G401 (cell line): ENCODE data around the gene SNRPD2. TPM values are rescaled to one million over a fixed set of nuclear protein-coding genes. Genes with fewer than 3 reads are reported as not detected.
"Not testable (repeated sequence)": the region's sequence is repeated elsewhere in the genome, so short reads cannot be mapped to it uniquely, and the experiment has no call there.

Experiments used
- DNase-seq: peaks from one replicate; pipeline ENCODE4 v3.0.0-alpha.2; 2015; ENCODE audit warnings: low spot score
- in situ Hi-C: cut with HindIII; loops from 2 replicates; pipeline ENCODE4 v1.10.0; 2016; ENCODE audit warnings: low sequenced_read_pairs, mixed read lengths
- total RNA-seq: library from RNA; depleted of rRNA; stranded (reverse); fragments of >200 nt; shearing (Covaris generic); gene quantifications from 2 replicates; pipeline ENCODE4 v1.2.3, GENCODE V29; 2014; rRNA removed

The SNRPD2 gene
- total RNA-seq, result 394 and 514 TPM in 2 replicates

DNA sequence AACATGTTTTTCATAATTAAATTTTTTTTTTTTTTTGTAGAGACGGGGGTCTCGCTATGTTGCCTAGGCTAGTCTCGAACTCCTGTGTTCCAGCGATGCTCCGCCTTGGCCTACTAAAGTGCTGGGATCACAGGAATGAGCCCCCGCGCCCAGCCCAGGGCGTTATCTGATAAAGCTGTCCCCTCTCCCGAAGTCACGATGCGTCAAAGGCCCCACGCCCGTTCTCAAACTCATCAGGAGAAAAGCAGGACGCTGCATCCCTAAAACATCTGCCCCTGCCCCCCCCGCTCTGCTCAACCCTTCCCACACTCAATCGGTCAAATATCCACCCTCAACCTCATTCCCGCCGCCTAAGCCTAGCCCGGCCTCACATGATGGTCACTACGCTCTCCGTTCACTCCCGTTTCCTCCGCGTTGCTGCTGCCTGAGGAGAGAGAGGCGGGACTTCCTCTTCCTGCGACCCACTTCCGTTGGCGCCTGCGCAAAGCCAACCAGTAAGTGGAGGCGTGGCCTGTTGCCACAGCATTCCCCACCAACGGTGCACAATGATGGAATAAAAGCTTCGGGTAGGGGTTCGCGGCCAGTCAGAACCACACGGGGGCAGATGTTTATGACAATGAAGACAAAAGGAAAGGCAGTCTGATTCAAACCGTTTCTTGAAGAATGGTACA is at the start of gene SNRPD2:
SNRPD2 (minus strand) TSS at position 438 of the 671 bp plus-strand sequence; CDS start at position 373, 65 bp downstream.
- in situ Hi-C loops, result no loop called here
- DNase-seq, result peak; percentile 95

GRCh38 chr19:45739498-45740439 is 48.0 kb upstream of the SNRPD2 start:
- DNase-seq, result no peak
- in situ Hi-C loops, result no loop called here

DNA sequence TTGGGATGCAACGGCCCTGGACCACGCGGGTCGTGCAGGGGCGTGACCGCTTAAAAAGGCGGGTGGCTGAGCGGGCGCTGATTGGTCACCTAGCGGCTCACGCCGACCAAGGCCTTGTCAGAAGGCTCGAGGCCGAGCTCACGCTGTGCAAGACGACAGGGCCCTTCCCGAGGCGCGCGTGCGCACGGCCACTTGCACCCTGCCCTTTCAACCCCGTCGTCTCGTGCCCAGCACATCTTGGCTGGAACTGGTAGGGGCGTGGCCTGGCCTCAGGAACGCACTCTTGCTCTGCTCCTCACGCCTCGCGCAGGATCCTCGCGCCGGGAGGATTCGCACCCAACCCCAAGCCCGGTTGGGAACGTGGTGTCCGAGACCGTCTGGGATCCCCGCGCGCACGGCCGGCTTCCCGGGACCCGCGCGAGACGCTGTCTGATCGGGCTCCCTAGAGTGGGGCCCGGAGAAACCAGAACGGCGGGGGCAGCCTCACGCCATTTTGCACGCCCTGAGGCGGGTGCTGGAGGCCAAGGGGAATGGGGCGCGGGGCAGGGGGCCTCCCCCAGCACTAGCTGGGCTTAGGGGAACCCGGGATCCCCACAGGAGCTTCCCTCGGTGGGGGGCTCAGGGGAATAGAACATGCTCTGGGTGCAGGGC is 41.5 kb upstream of the SNRPD2 start, which contains the start of gene MEIOSIN:
MEIOSIN (plus strand) TSS at position 280 of the 651 bp plus-strand sequence. CDS start 1,938 bp downstream, outside the sequence.
- in situ Hi-C loops, result no loop called here

GRCh38 chr19:45730368-45731288 is 38.9 kb upstream of the SNRPD2 start, which contains the start of gene FBXO46:
Gene FBXO46 (minus strand): TSS chr19:45730896. CDS start chr19:45713495, 17,401 bp downstream.
- in situ Hi-C loops, result no loop called here
- DNase-seq, result peak; percentile 96

More for the DNA sequence above, 41.5 kb upstream of the SNRPD2 start, which contains the start of gene MEIOSIN:
- no peak for DNase-seq

- no peak for DNase-seq
- in situ Hi-C loops, result no loop called here
Observed at GRCh38 chr19:45729800-45730290, 38.1 kb upstream of the SNRPD2 start.

- DNase-seq, in situ Hi-C loops: not testable (repeated sequence)
Observed at GRCh38 chr19:45728683-45729082, 36.9 kb upstream of the SNRPD2 start.

DNA sequence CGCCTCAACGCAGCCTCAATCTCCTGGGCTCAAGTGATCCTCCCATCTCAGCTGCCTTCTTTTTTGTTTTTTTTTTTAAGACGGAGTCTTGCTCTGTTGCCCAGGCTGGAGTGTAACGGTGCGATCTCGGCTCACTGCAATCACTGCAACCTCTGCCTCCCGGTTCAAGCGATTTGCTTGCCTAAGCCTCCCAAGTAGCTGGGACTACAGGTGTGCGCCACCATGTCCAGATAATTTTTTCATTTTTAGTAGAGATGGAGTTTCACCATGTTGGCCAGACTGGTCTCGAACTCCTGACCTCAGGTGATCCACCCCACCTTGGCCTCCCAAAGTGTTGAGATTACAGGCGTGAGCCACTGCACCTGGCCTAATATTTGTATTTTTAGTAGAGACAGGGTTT is 28.3 kb upstream of the SNRPD2 start:
- in situ Hi-C loops, DNase-seq: not testable (repeated sequence)

DNA sequence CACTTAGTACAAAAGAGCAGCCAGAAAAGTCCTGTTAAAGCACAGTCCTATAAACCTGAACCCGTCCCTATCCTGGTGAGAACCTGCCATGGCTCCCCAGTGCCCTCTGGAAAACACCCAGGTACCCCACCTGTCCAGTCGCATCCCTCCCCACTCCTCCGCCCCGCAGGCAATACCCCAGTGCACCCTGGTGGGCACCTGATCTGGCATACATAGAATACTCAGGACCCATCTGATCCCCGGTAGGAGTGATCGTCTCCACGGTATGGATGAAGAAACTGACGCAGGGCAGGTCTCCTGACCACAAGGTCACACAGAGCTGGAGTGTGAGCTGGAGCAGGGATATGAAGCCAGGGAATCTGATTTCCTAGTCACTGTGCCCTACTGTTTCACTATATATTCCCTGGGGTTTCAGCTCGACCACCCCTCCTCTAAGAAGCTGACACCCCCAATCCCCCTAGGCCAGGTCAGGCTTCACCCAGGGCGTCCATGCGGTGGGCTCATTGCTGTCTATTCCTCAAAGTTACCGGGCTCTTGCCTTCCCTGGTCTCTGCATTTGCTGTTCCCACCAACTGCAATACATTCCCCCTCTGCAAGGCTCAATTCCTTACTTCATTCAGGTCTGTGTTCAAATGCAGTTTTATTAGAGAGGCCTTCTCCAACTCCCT is 26.4 kb upstream of the SNRPD2 start:
- DNase-seq, result no peak
- in situ Hi-C loops, result no loop called here

GRCh38 chr19:45717131-45717982 is 25.6 kb upstream of the SNRPD2 start:
- in situ Hi-C loops, result no loop called here
- peak; percentile 99 for DNase-seq

DNA sequence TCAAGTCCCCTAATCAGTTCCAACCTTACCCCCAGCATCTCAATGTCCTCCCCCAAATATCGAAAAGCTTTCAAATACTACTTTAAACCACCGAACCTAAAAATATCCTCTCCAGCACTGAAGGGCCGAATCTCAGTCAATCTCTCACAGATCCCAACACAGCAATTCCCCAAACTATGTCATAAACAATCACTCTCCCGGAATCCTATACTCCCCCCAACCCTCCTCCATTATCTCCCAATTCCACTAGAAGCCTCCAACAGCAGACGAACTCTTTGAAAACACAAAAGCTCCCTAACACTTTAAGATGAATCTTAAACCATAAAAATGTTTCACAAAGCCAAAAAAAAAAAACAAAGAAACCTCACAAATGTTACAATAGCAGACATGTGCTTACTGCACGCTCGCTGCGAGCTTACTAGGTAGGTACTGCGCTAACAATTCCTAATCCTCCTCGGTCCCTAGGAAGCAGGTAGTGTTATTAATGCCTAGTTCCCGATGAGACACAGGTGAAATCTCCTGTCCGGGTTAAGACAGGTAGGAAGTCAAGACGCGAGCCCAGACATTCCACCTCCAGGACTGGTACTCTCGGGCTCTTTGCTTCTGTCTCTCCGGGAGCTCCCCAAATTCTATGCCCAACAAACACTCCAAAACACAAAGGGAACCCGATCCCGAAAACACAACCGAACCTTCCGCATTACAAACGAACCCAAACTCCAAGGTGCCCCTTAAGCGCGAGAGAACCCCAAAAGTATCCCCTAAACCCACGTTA is 24.8 kb upstream of the SNRPD2 start:
- DNase-seq, result peak; percentile 49
- in situ Hi-C loops, result no loop called here

- no peak for DNase-seq
Observed at GRCh38 chr19:45715139-45715538, 23.4 kb upstream of the SNRPD2 start.

DNA sequence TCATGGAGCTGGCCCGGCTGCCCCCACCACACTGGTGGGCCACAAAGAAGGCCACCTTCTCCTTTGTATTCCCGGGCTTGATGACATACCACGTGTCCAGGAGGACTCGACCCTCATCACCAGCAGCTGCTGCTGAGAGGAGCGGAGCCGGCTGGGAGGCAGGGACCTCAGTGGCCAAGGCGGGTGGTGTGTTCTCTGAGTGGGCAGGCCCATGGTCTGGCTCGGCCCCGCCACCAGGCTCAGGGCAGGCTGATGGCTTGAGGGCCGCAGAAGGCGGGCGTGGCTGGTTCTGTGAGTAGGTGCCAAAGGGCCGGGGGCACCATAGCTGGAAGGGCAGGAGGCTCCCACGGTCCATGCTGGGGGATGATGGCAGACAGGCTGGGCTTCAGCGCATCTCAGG is 21.4 kb upstream of the SNRPD2 start:
- DNase-seq, result no peak
- in situ Hi-C loops, result no loop called here

More at GRCh38 chr19:45715139-45715538, 23.4 kb upstream of the SNRPD2 start:
- in situ Hi-C loops, result no loop called here

- in situ Hi-C loops, result no loop called here
- DNase-seq, result no peak
Observed at GRCh38 chr19:45712699-45713067, 20.9 kb upstream of the SNRPD2 start.

DNA sequence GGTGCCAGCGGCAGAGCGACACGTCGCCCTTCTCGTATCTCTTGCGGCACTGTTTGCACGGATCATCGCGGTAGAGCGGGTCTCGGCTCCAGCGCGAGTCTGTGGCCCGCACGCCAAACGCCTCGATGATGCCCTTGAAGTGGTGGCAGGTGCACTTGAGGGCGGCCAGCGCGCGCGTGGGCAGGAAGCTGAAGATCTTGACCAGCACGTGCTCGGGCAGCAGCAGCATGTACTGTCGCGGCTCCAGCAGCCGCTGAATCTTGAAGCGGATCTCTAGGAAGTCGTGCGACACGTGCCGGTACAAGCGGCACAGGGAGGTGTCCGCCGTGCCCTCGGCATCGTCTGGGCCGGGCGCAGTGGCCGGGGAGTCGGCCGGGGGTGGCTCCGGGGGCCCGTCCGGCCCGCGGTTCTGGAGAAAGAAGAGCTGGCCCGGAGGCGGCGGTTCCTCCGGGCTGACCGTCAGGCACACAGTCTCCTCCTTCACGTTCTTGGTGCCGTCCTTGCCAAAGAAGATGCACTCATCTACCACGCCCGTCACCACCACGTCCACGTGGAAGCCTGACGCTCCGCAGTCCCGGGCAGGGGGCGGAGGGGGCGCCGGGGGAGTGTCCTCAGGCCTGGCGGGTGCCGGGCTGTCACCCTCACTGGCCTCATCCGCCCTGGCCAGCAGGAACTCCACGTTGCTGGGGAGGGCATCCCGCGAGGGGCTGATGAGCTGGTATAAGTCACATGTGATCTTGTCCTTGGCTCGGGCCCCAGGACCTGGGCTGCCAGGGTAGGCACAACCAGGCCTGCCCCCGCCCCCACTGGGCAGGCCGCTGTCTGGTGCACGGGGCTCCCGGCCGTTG is 20.3 kb upstream of the SNRPD2 start:
- in situ Hi-C loops, result no loop called here
- no peak for DNase-seq

- DNase-seq, result no peak
- in situ Hi-C loops, result no loop called here
Observed at GRCh38 chr19:45710356-45711130, 18.8 kb upstream of the SNRPD2 start.
